ENCODE results near the gene RNU1-1.
"Not testable (repeated sequence)": the region's sequence is repeated elsewhere in the genome, so short reads cannot be mapped to it uniquely, and the experiment has no call there.

RNU1-1 gene

GRCh38 chr1:16521288-16521583 is 7.2 kb upstream of the RNU1-1 start:
- no peak for DNase-seq

DNA sequence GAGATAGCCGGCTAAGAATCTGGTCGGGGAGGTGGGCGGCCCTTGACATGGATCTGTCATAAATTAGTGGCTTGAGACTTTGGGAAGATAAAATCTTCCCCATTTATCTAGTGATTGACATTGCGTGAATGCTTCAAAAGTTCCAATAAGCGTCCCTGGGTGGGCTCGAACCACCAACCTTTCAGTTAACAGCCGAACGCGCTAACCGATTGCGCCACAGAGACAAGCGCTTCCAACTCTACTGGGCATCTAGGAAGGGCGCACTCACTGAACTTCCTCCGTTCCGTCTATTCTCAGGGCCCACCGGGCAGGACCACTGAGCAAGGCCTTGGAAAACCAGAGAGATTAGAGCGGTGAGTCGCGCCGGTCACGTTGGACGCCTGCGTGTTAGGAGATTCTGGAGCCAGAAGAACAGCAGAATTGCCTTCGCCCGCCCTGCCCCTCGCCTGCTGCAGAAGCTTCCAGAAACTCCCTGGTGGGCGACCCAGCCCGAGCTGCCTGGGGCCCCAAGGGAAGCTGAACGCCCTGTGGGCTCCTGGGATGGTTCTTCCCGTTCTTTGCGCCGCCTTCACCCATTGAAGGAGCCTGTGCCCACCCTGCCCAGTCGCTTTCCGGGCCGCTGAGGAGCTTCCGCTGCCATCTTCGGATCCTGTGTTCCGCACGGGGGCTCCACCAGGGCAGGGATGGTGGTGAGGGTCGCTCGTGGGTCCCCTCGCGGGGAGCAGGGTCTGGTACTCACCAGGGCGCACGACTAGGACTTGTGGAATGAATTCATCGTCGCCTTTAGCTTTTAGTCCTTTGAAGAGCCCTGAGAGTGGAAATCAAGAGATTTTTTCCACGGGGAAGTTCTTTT is 6.6 kb upstream of the RNU1-1 start:
- not testable (repeated sequence) for DNase-seq

- DNase-seq = not testable (repeated sequence)
Observed at GRCh38 chr1:16519255-16519951, 5.3 kb upstream of the RNU1-1 start.

GRCh38 chr1:16518913-16519254 is 4.8 kb upstream of the RNU1-1 start:
- not testable (repeated sequence) for DNase-seq

GRCh38 chr1:16516694-16517410 is 2.8 kb upstream of the RNU1-1 start:
- DNase-seq = not testable (repeated sequence)

- peak; percentile 98 for DNase-seq
Observed at GRCh38 chr1:16513412-16514106, 526 bp downstream of the RNU1-1 start.

GRCh38 chr1:16512624-16513411 is 1.3 kb downstream of the RNU1-1 start:
- not testable (repeated sequence) for DNase-seq

- DNase-seq = not testable (repeated sequence)
Observed at GRCh38 chr1:16511926-16512325, 2.2 kb downstream of the RNU1-1 start.

DNA sequence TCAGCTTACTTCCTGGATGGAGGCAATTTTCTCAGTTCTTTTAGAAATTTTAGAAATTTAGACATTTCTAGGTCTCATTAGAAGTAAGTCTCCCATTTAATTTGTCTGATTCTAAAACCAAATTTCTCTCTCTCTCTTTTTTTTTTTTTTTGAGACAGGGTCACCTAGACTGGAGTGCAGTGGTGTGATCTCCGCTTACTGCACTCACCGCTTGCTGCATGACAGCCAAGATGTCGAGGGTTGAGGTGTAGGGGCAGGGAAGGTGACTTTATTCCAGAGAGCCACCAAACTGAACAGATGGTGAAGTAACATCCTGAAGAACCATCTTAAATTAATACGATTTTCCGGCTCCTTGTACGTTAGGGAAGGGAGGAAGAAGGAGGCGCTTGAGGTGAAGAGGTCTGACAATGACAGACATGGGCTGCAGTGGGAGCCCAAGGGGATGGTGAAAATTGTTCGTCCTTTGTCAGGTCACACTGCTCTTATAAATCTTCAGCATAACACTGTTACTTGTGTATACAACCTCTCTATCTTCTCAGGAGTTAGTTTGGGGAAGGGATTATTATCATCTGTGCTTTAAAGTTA is 5.1 kb downstream of the RNU1-1 start:
- not testable (repeated sequence) for DNase-seq

GRCh38 chr1:16506364-16507136 is 7.5 kb downstream of the RNU1-1 start:
- not testable (repeated sequence) for DNase-seq

- DNase-seq = not testable (repeated sequence)
Observed at GRCh38 chr1:16505870-16506269, 8.2 kb downstream of the RNU1-1 start.

DNA sequence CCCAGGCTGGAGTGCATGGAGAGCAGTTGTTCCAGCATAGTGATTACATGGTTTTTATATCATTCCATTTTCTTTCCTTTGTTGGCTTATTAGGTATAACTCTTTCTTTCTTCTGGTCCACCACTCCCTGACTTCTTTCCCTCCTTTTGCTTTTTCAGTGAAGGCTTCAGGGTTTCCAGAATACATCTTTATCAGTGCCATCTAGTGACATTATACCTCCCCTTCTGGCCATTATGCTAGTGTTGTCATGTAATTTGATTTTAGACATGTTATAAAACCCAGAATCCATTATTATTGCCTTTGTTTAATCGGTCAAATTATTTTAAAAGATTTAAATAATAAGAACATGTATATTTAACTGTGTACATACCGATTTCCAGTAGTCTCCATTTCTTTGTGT is 10.6 kb downstream of the RNU1-1 start:
- DNase-seq = no peak

GRCh38 chr1:16501446-16501845 is 12.6 kb downstream of the RNU1-1 start:
- not testable (repeated sequence) for DNase-seq

GRCh38 chr1:16500975-16501374 is 13.1 kb downstream of the RNU1-1 start:
- DNase-seq = not testable (repeated sequence)

- DNase-seq = not testable (repeated sequence)
Observed at GRCh38 chr1:16500466-16500865, 13.6 kb downstream of the RNU1-1 start.

DNA sequence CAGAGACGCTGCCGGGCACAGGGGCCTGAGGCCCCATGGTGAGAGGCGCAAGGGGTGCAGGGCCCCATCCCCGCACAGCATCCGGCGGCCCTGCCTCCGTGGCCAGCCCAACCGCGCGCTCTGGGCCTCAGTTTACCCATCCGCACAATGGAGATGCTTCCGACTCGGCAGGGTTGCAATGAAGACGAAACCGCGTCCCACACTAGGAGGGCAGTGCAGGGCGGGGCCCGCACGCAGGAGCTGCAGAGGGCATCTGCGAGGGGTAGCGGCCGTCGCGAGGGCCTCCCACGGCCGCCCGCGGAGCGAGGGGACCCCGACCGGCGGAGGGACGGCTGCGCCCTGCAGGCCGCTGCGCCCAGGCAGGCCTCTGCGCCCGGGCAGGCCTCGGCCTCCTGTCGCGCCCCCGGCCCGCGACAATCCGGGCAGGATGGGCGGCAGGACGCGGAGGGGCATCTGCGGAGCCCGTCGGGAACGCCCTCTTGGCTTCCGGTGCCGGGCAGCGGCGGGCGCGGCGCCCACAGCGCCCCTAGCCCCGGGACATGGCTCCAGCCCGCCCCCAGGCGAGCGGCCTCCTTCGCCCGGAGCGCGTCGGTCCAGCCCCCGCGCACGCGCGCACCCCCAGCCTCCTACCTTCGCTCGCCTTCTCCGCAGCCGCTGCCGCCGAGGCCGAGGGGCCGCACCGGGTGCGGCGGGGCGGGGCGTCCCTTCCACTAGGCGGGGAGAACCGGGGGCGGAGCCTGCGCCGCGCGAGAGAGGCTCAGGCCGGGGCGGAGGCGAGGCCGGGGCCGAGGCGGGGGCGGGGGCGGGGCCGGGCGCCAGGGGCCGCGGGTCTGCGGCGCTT is 15.3 kb downstream of the RNU1-1 start:
- DNase-seq = peak; percentile 90

DNA sequence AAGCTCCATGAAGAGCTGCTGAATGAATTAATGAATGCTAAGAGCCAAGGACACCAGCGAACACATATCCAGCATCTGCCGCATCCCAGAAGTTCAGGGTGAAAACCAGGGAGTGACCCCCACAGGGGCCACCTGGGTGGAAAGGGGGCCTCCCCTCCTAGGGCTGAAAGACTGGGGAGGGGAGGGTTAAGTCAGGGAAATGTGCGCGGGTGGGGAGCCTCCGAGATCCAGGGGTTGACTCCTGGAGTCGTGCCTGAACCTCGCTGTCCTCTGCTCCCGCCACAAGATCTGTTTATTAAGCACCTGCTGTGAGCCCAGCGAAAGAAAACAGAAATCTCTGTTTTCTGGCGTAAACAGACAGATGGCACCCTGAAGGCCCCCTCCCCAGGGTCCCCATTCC is 16.0 kb downstream of the RNU1-1 start:
- not testable (repeated sequence) for DNase-seq

DNA sequence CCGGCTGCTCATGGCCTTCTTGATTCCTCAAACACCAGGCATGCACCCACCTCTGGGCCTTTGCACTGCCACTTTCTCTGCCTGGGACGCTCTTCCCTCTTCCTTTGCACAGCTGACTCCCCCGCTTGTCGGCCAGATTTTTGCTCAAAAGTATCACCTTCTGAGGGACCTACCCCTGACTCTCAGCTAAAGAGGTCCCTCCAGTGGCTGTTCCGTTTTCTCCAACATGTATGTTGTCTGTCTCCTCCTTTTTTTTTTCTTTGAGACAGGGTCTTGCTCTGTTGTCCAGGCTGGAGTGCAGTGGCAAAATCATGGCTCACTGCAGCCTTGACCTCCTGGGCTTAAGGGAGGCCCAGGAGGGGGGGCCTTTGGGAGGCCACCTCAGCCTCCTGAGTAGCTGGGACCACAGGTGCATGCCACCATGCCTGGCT is 16.6 kb downstream of the RNU1-1 start:
- not testable (repeated sequence) for DNase-seq

- DNase-seq = not testable (repeated sequence)
Observed at GRCh38 chr1:16493731-16494130, 20.4 kb downstream of the RNU1-1 start.

DNA sequence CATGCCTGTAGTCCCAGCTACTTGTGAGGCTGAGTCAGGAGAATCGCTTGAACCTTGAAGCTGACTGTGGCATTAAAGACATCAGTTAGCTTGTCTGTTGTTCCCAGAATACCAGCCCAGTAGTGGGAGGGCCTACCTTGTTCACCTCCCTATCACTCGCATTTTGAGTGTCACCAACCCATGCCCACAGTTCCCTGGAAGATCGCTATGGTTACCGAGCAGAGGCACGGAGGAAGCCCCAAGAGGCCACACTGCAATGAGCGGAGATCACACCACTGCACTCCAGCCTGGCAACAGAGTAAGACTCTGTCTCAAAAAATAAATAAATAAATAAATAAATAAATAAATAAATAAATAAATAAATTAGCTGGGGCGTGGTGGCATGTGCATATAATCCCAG is 21.1 kb downstream of the RNU1-1 start:
- not testable (repeated sequence) for DNase-seq

Measured in fibroblast of skin of abdomen (primary cell).